H1 (cell line): ENCODE measurements around the gene ZNF513. TPM values are rescaled to one million over a fixed set of nuclear protein-coding genes. Genes with fewer than 3 reads are reported as not detected.

Experiments
- CTCF ChIA-PET: fragments of 300-600 bp; sonication (Branson Sonifier 250); formaldehyde crosslinking; loops from one replicate; lab custom pipeline; 2021; ENCODE audit not compliant: partially characterized antibody; lab: Charles Lee
- POLR2A ChIA-PET: fragments of 300-600 bp; sonication (Branson Sonifier 250); formaldehyde crosslinking; loops from one replicate; lab custom pipeline; 2021; ENCODE audit warnings: inconsistent platforms; ENCODE audit not compliant: partially characterized antibody; lab: Charles Lee
- DNase-seq, 2 experiments: peaks; one replicate each; pipeline versions ENCODE4 v3.0.0 to v3.0.0-alpha.2; 2010 to 2022; ENCODE audit warnings: low spot score in 2 of 2, low read depth in 1 of 2, mixed read lengths in 1 of 2
- FAIRE-seq: peaks from 2 replicates; lab custom pipeline; 2011; peaks lifted over from hg19 to GRCh38; lab: Jason Lieb, UNC
- H2AFZ ChIP-seq: 2 replicates; pipeline ENCODE4 v1.8.1; 2012; ENCODE audit warnings: low read length, inconsistent platforms
- H2AK5ac ChIP-seq: 2 replicates; pipeline ENCODE4 v1.6.1; 2013; ENCODE audit warnings: low read depth, low read length
- H2BK120ac ChIP-seq: replicated peaks from 2 replicates; pipeline ENCODE3; 2013; ENCODE audit warnings: low read depth, low read length, inconsistent platforms
- H2BK12ac ChIP-seq: 2 replicates; pipeline ENCODE4 v1.6.1; 2013; ENCODE audit warnings: low read depth, low read length
- H2BK15ac ChIP-seq: 2 replicates; pipeline ENCODE4 v1.6.1; 2013; ENCODE audit warnings: low read length
- H2BK20ac ChIP-seq: 2 replicates; pipeline ENCODE4 v1.6.1; 2013; ENCODE audit warnings: low read length
- H2BK5ac ChIP-seq: 2 replicates; pipeline ENCODE4 v1.6.1; 2013; ENCODE audit warnings: low read depth, low read length
- H3K14ac ChIP-seq: 2 replicates; pipeline ENCODE4 v1.6.1; 2013; ENCODE audit warnings: inconsistent platforms; ENCODE audit not compliant: insufficient read length
- H3K18ac ChIP-seq: 2 replicates; pipeline ENCODE4 v1.6.1; 2013; ENCODE audit warnings: low read length; ENCODE audit errors: extremely low read depth
- H3K23ac ChIP-seq: 2 replicates; pipeline ENCODE4 v1.6.1; 2013; ENCODE audit warnings: inconsistent platforms; ENCODE audit not compliant: insufficient read length
- H3K23me2 ChIP-seq: 2 replicates; pipeline ENCODE4 v1.6.1; 2013; ENCODE audit warnings: low read depth, low read length
- H3K27ac ChIP-seq: 2 replicates; pipeline ENCODE4 v1.6.1; 2011; ENCODE audit warnings: low read depth, low read length, inconsistent platforms
- H3K27me3 ChIP-seq, 4 experiments: replicated peaks in 1 of 4; 1 replicate in 1 of 4; 2 replicates in 3 of 4; pipeline versions ENCODE4 v1.6.1 to v1.8.1; 2011 to 2013; ENCODE audit warnings: low read length in 3 of 4, mild to moderate bottlenecking in 3 of 4, inconsistent platforms in 2 of 4, mixed read lengths in 2 of 4, moderate library complexity in 1 of 4; ENCODE audit not compliant: control insufficient read depth in 3 of 4, insufficient read depth in 3 of 4; ENCODE audit errors: extremely low read depth in 1 of 4
- H3K36me3 ChIP-seq, 4 experiments: 2 replicates each; pipeline versions ENCODE4 v1.6.1 to v1.8.1; 2011 to 2013; ENCODE audit warnings: mild to moderate bottlenecking in 4 of 4, low read length in 3 of 4, moderate library complexity in 2 of 4, control low read depth in 1 of 4, inconsistent platforms in 1 of 4; ENCODE audit not compliant: insufficient read depth in 4 of 4, control insufficient read depth in 2 of 4
- H3K4ac ChIP-seq: replicated peaks from 2 replicates; pipeline ENCODE3; 2013; ENCODE audit warnings: low read length, low read depth, mixed read lengths, inconsistent platforms; ENCODE audit not compliant: insufficient read length
- H3K4me1 ChIP-seq, 4 experiments: replicated peaks in 1 of 4; 1 replicate in 1 of 4; 2 replicates in 3 of 4; pipeline versions ENCODE4 v1.6.1 to v1.8.1; 2011 to 2013; ENCODE audit warnings: low read length in 3 of 4, inconsistent platforms in 2 of 4, mixed read lengths in 1 of 4; ENCODE audit not compliant: insufficient read depth in 4 of 4, control insufficient read depth in 3 of 4
- H3K4me2 ChIP-seq, 2 experiments: 2 replicates each; pipeline versions ENCODE4 v1.6.1 to v1.8.1; 2011 to 2013; ENCODE audit warnings: low read depth in 2 of 2, low read length in 2 of 2, control low read depth in 1 of 2, inconsistent platforms in 1 of 2, mild to moderate bottlenecking in 1 of 2; ENCODE audit not compliant: insufficient read depth in 1 of 2
- H3K4me3 ChIP-seq, 4 experiments: fragments of 200-600, 300-600 bp in 1 of 4; sonication (generic), shearing (Covaris generic), sonication (Bioruptor Twin) in 1 of 4; 2 replicates each; pipeline versions ENCODE4 v1.5.1 to v1.8.1; 2011 to 2016; ENCODE audit warnings: low read length in 4 of 4, low read depth in 3 of 4, control low read depth in 2 of 4, inconsistent platforms in 2 of 4, mild to moderate bottlenecking in 2 of 4, mixed read lengths in 1 of 4, moderate library complexity in 1 of 4; ENCODE audit not compliant: insufficient read depth in 2 of 4; ENCODE audit errors: extremely low read depth in 1 of 4
- H3K56ac ChIP-seq: replicated peaks from 2 replicates; pipeline ENCODE3; 2013; ENCODE audit warnings: low read depth, mild to moderate bottlenecking, mixed read lengths, low read length, inconsistent platforms; ENCODE audit not compliant: insufficient read length
- H3K79me1 ChIP-seq: 2 replicates; pipeline ENCODE4 v1.6.1; 2013; ENCODE audit warnings: low read depth, low read length, control low read depth
- H3K79me2 ChIP-seq, 2 experiments: 2 replicates each; pipeline versions ENCODE4 v1.6.1 to v1.8.1; 2012 to 2013; ENCODE audit warnings: low read length in 2 of 2, mild to moderate bottlenecking in 2 of 2, inconsistent platforms in 1 of 2; ENCODE audit not compliant: insufficient read depth in 2 of 2, control insufficient read depth in 1 of 2
- H3K9ac ChIP-seq, 4 experiments: replicated peaks in 1 of 4; 1 replicate in 1 of 4; 2 replicates in 3 of 4; pipeline versions ENCODE4 v1.6.1 to v1.8.1; 2011 to 2013; ENCODE audit warnings: low read depth in 3 of 4, low read length in 3 of 4, control low read depth in 2 of 4, mild to moderate bottlenecking in 2 of 4, moderate library complexity in 2 of 4, inconsistent platforms in 1 of 4; ENCODE audit errors: extremely low read depth in 1 of 4
- H3K9me3 ChIP-seq, 2 experiments: 2 replicates each; pipeline versions ENCODE4 v1.6.1 to v1.8.1; 2012 to 2013; ENCODE audit warnings: mild to moderate bottlenecking in 2 of 2, moderate library complexity in 2 of 2, control low read depth in 1 of 2, inconsistent platforms in 1 of 2, low read depth in 1 of 2, low read length in 1 of 2, mixed read lengths in 1 of 2; ENCODE audit not compliant: insufficient read depth in 2 of 2
- H4K20me1 ChIP-seq, 2 experiments: replicated peaks in 1 of 2; 2 replicates each; pipeline versions ENCODE3 to v1.8.1; 2011 to 2013; ENCODE audit warnings: inconsistent platforms in 2 of 2, low read length in 2 of 2, mild to moderate bottlenecking in 1 of 2; ENCODE audit not compliant: insufficient read depth in 2 of 2, control insufficient read depth in 1 of 2
- H4K5ac ChIP-seq: 2 replicates; pipeline ENCODE4 v1.6.1; 2013; ENCODE audit warnings: low read length, low read depth, mixed read lengths, inconsistent platforms; ENCODE audit not compliant: insufficient read length
- H4K8ac ChIP-seq: 2 replicates; pipeline ENCODE4 v1.8.0; 2013; ENCODE audit warnings: mild to moderate bottlenecking, moderate library complexity, low read length, inconsistent platforms; ENCODE audit not compliant: insufficient read depth; ENCODE audit errors: extremely low read depth
- H4K91ac ChIP-seq: replicated peaks from 2 replicates; pipeline ENCODE3; 2013; ENCODE audit warnings: low read length, mixed read lengths, inconsistent platforms; ENCODE audit not compliant: insufficient read length
- CBX5 ChIP-seq: fragments of 300-800, 300-1000 bp; sonication (generic); IDR thresholded peaks from 2 replicates; pipeline ENCODE4 v1.7.1; 2016; ENCODE audit warnings: antibody characterized with exemption, low read length, low read depth
- NANOG ChIP-seq: IDR thresholded peaks from 2 replicates; pipeline ENCODE4 v1.6.1; 2011; ENCODE audit warnings: low read length, low read depth, mild to moderate bottlenecking, inconsistent platforms; ENCODE audit not compliant: insufficient read depth, poor library complexity, severe bottlenecking
- RAD21 ChIP-seq, 2 experiments: IDR thresholded peaks in 1 of 2; conservative IDR thresholded peaks in 1 of 2; 2 replicates each; pipeline ENCODE4 v1.6.1; 2011; ENCODE audit warnings: low read depth in 2 of 2, low read length in 2 of 2, improper control_type of control experiment in 1 of 2, inconsistent platforms in 1 of 2, mild to moderate bottlenecking in 1 of 2, moderate library complexity in 1 of 2
- TAF1 ChIP-seq: IDR thresholded peaks from 2 replicates; pipeline ENCODE4 v1.6.1; 2011; ENCODE audit warnings: mild to moderate bottlenecking, low read depth, low read length
- TAF7 ChIP-seq: optimal IDR thresholded peaks from 2 replicates; pipeline ENCODE3; 2011; ENCODE audit warnings: low read depth, mild to moderate bottlenecking, inconsistent platforms, low read length, moderate library complexity, borderline replicate concordance
- TBP ChIP-seq: IDR thresholded peaks from 2 replicates; pipeline ENCODE4 v1.6.1; 2011; ENCODE audit warnings: low read depth, low read length, improper control_type of control experiment
- ZNF274 ChIP-seq: IDR thresholded peaks from 2 replicates; pipeline ENCODE4 v1.7.0; 2012; ENCODE audit warnings: low read length, borderline replicate concordance; ENCODE audit errors: extremely low read depth
- WGBS, 2 experiments: shearing (Covaris generic) in 1 of 2; methylation state at CpG; one replicate each; pipeline versions ENCODE4 v1.1.6 to v1.1.7; 2013 to 2015; ENCODE audit warnings: low lambda C conversion rate in 2 of 2, mixed read lengths in 2 of 2, inconsistent platforms in 1 of 2, low coverage in 1 of 2, missing lambda C conversion rate in 1 of 2; ENCODE audit not compliant: insufficient replicate concordance in 2 of 2, insufficient coverage in 1 of 2, insufficient read length in 1 of 2; ENCODE audit errors: extremely low coverage in 1 of 2, missing lambda C conversion rate in 1 of 2; 5-methylcytosine and 5-hydroxymethylcytosine counted together
- polyA plus RNA-seq, 7 experiments: library from polyadenylated mRNA; depleted of rRNA in 3 of 7; stranded (reverse) in 5 of 7; unstranded in 2 of 7; fragments of >200 nt in 5 of 7; fragments of 200-250 nt in 2 of 7; gene quantifications; 1 replicate in 5 of 7; 2 replicates in 1 of 7; 4 replicates in 1 of 7; pipeline versions ENCODE4 v1.2.1 to v1.2.3, GENCODE V29; 2011 to 2013; ENCODE audit warnings: missing spikeins in 2 of 7, mixed read lengths in 2 of 7
- total RNA-seq: library from RNA; stranded (reverse); fragmentation: NEBNext Ultra II Directional; extraction: Animal tissue kit (Norgen Biotek cat#: 25700); gene quantifications from 2 replicates; pipeline ENCODE4 v1.2.1, GENCODE V29; 2021
- TF ChIP-seq, protein P1 (sequence below), 3 experiments: IDR thresholded peaks; 1 replicate in 2 of 3; 2 replicates in 1 of 3; pipeline versions ENCODE4 v1.5.1 to v1.6.1; 2011; ENCODE audit warnings: low read length in 3 of 3, mild to moderate bottlenecking in 3 of 3, inconsistent platforms in 2 of 3, low read depth in 1 of 3, moderate library complexity in 1 of 3; ENCODE audit not compliant: insufficient read depth in 1 of 3; ENCODE audit errors: control extremely low read depth in 1 of 3

The ZNF513 gene
- total and polyA plus RNA-seq, 2 of the 8 experiments (the other 6 are each of a cell fraction or from before 2014, with no cell fraction given) = 17.3 to 29.5 TPM

- no peak overlapping the region for H4K5ac ChIP-seq
- no peak overlapping the region for H3K14ac ChIP-seq
- no peaks in the 10 kb centered on the region for H3K27me3 ChIP-seq
- H2BK120ac ChIP-seq = no peak overlapping the region
- no peak overlapping the region for H2AFZ ChIP-seq
- 53% methylated on average over 16 of the region's 16 CpGs; no CpG with 5 or more reads in 1 of the 2 experiments for WGBS, 2 experiments
- H2BK15ac ChIP-seq = no peak overlapping the region
- no peak overlapping the region for H2AK5ac ChIP-seq
- no peak overlapping the region; the same call in 1 of the 2 replicates for H4K8ac ChIP-seq
- peaks cover 26 to 63% of the 10 kb centered on the region in 2 experiments for H3K79me2 ChIP-seq
- no peak overlapping the region for H3K23ac ChIP-seq
- FAIRE-seq (peak; percentile 88), DNase-seq (peak in 1 of 2 experiments; percentile 50)
- H4K20me1 ChIP-seq = peaks cover 3 to 6% of the 10 kb centered on the region in 2 experiments
- H2BK20ac ChIP-seq = no peak overlapping the region
- H3K27ac ChIP-seq = no peak overlapping the region
- H3K79me1 ChIP-seq = no peaks in the 10 kb centered on the region
- peaks cover 7% of the 10 kb centered on the region for H3K23me2 ChIP-seq
- CTCF ChIA-PET = interaction anchor here (0.6 to 2.0 kb wide), 11 partner anchors 10 to 374 kb away, joined by 3 to 16 read pairs (median 3); partner anchors contain the start of gene NRBP1
- no peak overlapping the region for H3K56ac ChIP-seq
- H2BK12ac ChIP-seq = no peak overlapping the region
- peak overlapping the region; percentile 70 to 87 for H3K4me2 ChIP-seq
- no peak overlapping the region for H3K9ac ChIP-seq
- H3K18ac ChIP-seq = no peak overlapping the region
- H3K36me3 ChIP-seq = peaks cover 0 to 4% (median 0%) of the 10 kb centered on the region in 4 experiments; a peak in 2 of 8 replicates
- H3K4me1 ChIP-seq = peaks cover 0 to 5% (median 3%) of the 10 kb centered on the region in 4 experiments; a peak in 4 of 7 replicates
- no peak overlapping the region for H2BK5ac ChIP-seq
- no peak overlapping the region for H4K91ac ChIP-seq
- no peak overlapping the region for H3K4ac ChIP-seq
- H3K9me3 ChIP-seq = no peaks in the 10 kb centered on the region
- POLR2A ChIA-PET = interaction anchor here (0.9 to 4.1 kb wide), 11 partner anchors 10 to 220 kb away, joined by 3 to 48 read pairs (median 5); partner anchors contain the start of genes EIF2B4, GTF3C2, NRBP1 and SNX17
- H3K4me3 ChIP-seq = peak overlapping the region; percentile 68 to 96 (median 92); a peak in 7 of 8 replicates
- TF ChIP-seq, protein P1, sequence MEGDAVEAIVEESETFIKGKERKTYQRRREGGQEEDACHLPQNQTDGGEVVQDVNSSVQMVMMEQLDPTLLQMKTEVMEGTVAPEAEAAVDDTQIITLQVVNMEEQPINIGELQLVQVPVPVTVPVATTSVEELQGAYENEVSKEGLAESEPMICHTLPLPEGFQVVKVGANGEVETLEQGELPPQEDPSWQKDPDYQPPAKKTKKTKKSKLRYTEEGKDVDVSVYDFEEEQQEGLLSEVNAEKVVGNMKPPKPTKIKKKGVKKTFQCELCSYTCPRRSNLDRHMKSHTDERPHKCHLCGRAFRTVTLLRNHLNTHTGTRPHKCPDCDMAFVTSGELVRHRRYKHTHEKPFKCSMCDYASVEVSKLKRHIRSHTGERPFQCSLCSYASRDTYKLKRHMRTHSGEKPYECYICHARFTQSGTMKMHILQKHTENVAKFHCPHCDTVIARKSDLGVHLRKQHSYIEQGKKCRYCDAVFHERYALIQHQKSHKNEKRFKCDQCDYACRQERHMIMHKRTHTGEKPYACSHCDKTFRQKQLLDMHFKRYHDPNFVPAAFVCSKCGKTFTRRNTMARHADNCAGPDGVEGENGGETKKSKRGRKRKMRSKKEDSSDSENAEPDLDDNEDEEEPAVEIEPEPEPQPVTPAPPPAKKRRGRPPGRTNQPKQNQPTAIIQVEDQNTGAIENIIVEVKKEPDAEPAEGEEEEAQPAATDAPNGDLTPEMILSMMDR (IDR thresholded peaks at IDR 0.05; ENCODE audit: control extremely low read depth in 1 of 3, insufficient read depth in 1 of 3, low read depth in 1 of 3, low read length in 3 of 3) = peak; percentile 11 to 83 (median 72)
- TF ChIP-seq TAF7 (no peak), ZNF274 (no peak), TAF1 (peak; percentile 55; the same call in 1 of the 2 replicates), CBX5 (no peak), RAD21 (IDR thresholded peaks at IDR 0.05 in 1 of 2, conservative IDR thresholded peaks at IDR 0.05 in 1 of 2; ENCODE audit: low read depth in 2 of 2, low read length in 2 of 2) (peak; percentile 64 to 75), TBP (0 out of 2 replicates have a peak, but pooled peaks have one; percentile 19), NANOG (no peak)
These were observed 27.4 kb upstream of the ZNF513 start for GRCh38 chr2:27407798-27408491.
